GM12878 (cell line): ENCODE data around the gene MSL3B.

ENCODE experiments used
- ATF7 ChIP-seq: fragments of 450-650 bp; IDR thresholded peaks from 2 replicates; pipeline ENCODE4 v1.6.1; 2016; ENCODE audit warnings: low read depth, mild to moderate bottlenecking
- BCLAF1 ChIP-seq: fragments of 450-650 bp; IDR thresholded peaks from 2 replicates; pipeline ENCODE4 v1.6.1; 2017; ENCODE audit warnings: antibody characterized with exemption, mild to moderate bottlenecking, moderate library complexity
- E2F4 ChIP-seq: IDR thresholded peaks from 2 replicates; pipeline ENCODE4 v1.6.1; 2012; ENCODE audit warnings: low read depth, low read length, improper control_type of control experiment
- NFIC ChIP-seq: IDR thresholded peaks from 2 replicates; pipeline ENCODE4 v1.6.1; 2012; ENCODE audit warnings: low read depth, mild to moderate bottlenecking, inconsistent platforms, low read length, moderate library complexity
- RAD51 ChIP-seq: fragments of 450-650 bp; IDR thresholded peaks from 2 replicates; pipeline ENCODE4 v1.6.1; 2016; ENCODE audit warnings: moderate library complexity, mild to moderate bottlenecking, inconsistent platforms
- STAT3 ChIP-seq: IDR thresholded peaks from 2 replicates; pipeline ENCODE4 v1.6.1; 2011; ENCODE audit warnings: low read depth, low read length, improper control_type of control experiment
- TF ChIP-seq, protein P1 (sequence below): fragments of 450-650 bp; IDR thresholded peaks from 2 replicates; pipeline ENCODE4 v1.6.1; 2018; ENCODE audit warnings: mild to moderate bottlenecking, low read depth, moderate library complexity; ENCODE audit not compliant: partially characterized antibody
- TF ChIP-seq, protein P2 (sequence below): fragments of 450-650 bp; IDR thresholded peaks from 2 replicates; pipeline ENCODE4 v1.6.1; 2017; ENCODE audit warnings: mild to moderate bottlenecking

The MSL3B gene

GRCh38 chr2:233823731-233824121 lies 44.5 kb downstream of the MSL3B start (continued):
- TF ChIP-seq E2F4 = no peak
- TF ChIP-seq NFIC = no peak
- TF ChIP-seq, protein P1, sequence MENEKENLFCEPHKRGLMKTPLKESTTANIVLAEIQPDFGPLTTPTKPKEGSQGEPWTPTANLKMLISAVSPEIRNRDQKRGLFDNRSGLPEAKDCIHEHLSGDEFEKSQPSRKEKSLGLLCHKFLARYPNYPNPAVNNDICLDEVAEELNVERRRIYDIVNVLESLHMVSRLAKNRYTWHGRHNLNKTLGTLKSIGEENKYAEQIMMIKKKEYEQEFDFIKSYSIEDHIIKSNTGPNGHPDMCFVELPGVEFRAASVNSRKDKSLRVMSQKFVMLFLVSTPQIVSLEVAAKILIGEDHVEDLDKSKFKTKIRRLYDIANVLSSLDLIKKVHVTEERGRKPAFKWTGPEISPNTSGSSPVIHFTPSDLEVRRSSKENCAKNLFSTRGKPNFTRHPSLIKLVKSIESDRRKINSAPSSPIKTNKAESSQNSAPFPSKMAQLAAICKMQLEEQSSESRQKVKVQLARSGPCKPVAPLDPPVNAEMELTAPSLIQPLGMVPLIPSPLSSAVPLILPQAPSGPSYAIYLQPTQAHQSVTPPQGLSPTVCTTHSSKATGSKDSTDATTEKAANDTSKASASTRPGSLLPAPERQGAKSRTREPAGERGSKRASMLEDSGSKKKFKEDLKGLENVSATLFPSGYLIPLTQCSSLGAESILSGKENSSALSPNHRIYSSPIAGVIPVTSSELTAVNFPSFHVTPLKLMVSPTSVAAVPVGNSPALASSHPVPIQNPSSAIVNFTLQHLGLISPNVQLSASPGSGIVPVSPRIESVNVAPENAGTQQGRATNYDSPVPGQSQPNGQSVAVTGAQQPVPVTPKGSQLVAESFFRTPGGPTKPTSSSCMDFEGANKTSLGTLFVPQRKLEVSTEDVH = no peak
- no peak for TF ChIP-seq STAT3
- TF ChIP-seq, protein P2, sequence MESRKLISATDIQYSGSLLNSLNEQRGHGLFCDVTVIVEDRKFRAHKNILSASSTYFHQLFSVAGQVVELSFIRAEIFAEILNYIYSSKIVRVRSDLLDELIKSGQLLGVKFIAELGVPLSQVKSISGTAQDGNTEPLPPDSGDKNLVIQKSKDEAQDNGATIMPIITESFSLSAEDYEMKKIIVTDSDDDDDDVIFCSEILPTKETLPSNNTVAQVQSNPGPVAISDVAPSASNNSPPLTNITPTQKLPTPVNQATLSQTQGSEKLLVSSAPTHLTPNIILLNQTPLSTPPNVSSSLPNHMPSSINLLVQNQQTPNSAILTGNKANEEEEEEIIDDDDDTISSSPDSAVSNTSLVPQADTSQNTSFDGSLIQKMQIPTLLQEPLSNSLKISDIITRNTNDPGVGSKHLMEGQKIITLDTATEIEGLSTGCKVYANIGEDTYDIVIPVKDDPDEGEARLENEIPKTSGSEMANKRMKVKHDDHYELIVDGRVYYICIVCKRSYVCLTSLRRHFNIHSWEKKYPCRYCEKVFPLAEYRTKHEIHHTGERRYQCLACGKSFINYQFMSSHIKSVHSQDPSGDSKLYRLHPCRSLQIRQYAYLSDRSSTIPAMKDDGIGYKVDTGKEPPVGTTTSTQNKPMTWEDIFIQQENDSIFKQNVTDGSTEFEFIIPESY = no peak
- no peak for TF ChIP-seq ATF7
- TF ChIP-seq BCLAF1 = no peak
- TF ChIP-seq RAD51 = no peak
- TF ChIP-seq, all 136 proteins: peak for 0
